ENCODE results near the gene STXBP3. TPM values are rescaled to one million over a fixed set of nuclear protein-coding genes. Genes with fewer than 3 reads are reported as not detected.
"Not testable (repeated sequence)": the region's sequence is repeated elsewhere in the genome, so short reads cannot be mapped to it uniquely, and the experiment has no call there.

The STXBP3 gene
- total RNA-seq, 1 experiment from 2014 or later, result 14.0 TPM

DNA sequence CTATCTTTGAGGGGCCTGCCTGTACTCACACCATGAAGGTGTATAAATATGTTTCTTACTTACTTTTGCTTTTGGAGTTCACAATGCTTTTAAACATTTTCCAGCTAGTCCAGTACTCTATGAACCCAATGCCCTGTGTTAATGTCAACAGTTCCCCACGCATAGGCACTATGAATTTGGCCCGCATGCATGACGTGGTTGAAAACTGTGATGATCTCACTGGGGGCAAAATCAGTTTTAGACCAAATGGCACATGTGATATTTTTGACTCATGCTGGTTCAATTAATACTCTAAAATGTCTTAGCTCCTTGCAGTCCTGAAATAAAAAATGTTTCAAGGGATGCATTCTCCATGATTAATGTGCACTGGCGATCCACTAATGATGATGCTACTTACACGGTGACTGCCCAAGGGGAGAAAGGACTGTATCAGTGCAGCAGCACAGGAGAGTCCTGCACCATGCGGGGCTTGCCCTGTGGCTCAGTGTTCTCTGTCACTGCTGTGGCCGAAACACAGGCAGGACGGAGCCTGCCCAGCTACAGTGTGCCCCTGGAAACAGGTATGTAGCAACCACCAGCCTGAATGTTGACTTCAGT is 18.0 kb upstream of the STXBP3 start:
- DNase-seq (ENCODE audit: low spot score), result no peak

DNA sequence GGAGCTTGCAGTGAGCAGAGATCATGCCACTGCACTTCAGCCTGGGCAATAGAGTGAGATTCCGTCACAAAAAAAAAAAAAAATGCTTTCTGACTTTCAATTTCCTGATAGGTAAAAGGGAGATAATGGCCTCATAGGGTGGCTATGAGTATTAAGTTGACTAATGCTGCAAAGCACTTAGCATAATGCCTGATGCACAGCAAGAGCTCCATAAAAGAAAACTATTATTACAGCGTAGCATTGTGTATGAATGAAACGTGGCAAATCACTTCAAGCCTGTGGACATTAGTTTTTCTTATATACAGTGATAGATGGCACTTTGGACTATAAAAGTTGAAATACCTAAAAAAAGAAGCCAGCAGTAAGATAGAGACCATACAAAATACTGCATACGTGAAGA is 17.0 kb upstream of the STXBP3 start:
- no peak for DNase-seq (ENCODE audit: low spot score)

DNA sequence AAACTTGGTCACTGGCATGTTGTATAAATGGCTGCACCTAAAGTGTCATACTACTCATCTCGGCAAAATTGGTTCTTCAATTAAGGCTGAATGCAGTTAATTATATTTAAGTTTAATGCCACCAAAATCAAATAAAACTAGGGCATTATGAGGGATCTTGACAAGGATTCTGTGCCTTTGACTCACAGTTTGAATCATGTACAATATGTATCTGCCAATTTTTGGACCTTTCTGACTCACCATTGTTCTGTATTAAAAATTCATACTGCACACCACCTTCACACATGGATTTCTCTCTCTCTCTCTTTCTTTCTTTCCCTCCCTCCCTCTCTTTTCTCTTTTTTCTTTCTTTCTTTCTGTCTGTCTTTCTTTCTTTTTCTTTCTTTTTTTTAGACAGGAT is 14.1 kb upstream of the STXBP3 start:
- DNase-seq (ENCODE audit: low spot score), result no peak

DNA sequence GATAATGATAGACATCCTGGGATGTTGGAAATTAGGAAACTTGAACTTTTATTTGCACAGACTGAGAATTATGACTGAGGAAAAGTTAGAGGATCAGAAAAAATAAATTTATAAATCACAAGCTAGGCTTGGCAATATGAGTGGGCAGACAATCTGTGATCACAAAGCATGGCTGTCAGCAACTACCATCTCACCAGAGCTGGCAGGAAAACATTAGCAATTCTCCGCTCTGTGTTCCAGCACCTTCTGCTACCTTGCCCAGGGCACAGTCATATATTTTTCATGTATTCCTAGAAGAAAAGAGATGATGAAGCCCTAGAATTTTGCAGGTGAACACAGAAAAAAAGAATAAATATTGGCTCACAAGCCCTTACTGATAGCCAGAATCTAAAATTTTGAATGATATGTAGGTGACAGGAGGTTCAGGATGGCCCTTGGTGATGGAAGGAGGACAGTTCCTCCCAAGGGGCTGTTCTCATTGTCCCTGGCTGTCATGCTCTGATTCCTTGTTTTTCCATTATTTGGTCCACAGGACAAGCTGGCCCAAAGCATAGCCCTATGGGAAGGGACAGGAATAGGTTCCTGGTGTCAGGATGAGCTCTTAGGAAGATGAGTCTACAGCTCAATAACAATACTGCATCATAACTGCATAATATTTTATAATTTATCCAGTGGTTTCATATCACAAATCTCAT is 12.2 kb upstream of the STXBP3 start:
- DNase-seq (ENCODE audit: low spot score), result no peak

DNA sequence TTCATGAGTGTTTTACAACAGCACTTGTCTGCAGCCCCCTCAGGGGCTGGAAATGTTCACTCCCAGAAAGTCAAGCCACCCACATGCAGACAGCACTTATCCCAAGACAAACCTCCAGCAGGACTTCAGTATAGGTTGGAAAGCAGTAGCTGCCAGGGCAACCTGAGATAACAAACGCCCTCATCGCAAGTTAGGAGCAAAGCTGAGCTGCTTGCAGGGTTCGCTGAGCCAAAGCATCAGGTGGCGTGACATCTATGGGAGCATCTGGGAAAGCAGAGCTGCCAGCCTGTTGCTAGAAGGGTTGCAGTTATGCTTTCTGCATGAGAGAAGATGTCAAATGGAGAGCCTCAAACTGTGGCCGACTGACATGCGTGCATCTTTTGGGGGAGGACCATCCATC is 4.2 kb upstream of the STXBP3 start:
- DNase-seq (ENCODE audit: low spot score), result no peak

DNA sequence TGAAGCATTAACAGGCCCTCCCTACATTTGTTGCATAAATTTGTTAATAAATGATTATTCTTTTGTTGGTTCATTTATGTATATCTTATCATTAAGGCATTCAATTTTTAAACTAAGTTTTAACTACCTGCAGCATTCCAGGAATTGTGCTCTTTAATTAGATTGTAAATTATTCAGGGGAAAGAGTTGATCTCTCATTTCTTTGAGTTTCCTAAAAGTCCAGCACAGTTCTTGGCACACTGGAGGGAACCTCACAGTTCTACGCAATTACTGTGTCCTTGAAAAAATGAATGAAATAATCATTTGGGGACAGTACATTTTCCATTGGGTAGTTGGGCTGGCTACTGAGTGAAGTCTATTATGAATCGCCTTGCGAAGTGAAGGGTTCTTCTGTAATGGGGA is 493 bp upstream of the STXBP3 start:
- DNase-seq (ENCODE audit: low spot score), result no peak

DNA sequence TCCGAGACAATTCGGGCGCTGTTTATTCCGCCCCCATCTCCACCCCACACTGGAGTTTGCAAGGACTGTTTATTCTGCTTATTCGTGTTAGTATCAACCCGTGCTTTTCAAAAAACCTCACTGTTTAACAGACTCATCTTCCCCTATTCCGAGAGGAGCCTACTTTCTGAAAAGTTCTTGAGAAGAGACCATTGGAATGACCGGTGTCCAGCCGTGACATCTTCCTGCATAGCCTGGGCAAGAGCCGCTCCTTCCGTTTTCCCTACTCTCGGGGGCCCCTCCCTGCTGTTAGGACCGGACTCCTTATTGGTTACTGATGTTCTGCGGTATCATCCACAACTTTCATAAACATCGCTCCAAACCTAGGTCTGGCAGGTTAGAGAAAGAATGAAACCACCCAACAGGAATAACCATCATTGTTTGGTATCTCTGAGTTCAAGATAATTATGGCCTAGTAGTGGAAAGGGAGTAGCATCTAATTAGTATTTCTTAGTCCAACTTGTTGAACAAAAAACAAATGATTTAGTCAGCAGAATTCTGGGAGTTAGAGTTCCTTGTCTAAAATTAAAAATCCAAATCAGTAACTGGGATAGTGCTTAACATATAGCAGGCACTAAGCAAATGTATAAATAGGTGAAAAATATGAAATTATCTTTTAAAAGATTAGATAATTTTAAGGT is 837 bp downstream of the STXBP3 start:
- DNase-seq (ENCODE audit: low spot score), result peak; percentile 82

DNA sequence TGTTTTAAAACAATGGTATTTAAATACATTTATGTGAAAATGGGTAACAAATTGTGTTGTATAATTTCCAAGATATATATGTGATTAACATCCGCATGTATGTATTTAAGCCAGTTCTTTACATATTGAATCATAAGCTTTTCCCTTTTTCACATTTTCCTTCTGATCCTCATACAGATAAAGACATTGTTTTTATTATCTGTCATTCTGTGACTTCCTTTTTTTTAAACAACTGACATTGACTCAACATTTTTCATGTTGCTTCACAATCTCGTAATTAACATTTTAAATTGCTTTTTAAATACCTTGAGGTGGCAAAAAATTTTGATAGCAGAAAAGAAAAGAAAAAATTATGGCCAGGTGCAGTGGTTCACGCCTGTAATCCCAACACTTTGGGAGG is 1.4 kb downstream of the STXBP3 start:
- DNase-seq (ENCODE audit: low spot score), result no peak

DNA sequence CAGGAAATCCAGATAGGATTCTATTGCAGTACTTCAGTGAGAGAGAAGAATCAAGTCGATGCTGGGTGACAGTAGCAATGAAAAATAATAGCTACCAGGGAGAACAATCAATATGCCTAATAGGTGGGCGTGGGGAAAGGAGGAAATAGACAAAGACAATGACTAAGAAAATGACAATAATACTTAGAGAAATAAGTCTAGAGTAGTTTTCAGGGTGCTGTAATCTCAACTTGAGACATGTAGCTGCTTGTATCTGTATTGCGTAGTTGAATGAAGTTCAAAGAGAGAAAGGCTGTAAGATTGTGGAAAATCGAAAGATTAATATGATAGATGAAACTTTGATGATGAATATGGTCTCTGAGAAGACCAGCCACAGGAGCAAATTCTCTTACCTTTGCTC is 2.6 kb downstream of the STXBP3 start:
- no peak for DNase-seq (ENCODE audit: low spot score)

DNA sequence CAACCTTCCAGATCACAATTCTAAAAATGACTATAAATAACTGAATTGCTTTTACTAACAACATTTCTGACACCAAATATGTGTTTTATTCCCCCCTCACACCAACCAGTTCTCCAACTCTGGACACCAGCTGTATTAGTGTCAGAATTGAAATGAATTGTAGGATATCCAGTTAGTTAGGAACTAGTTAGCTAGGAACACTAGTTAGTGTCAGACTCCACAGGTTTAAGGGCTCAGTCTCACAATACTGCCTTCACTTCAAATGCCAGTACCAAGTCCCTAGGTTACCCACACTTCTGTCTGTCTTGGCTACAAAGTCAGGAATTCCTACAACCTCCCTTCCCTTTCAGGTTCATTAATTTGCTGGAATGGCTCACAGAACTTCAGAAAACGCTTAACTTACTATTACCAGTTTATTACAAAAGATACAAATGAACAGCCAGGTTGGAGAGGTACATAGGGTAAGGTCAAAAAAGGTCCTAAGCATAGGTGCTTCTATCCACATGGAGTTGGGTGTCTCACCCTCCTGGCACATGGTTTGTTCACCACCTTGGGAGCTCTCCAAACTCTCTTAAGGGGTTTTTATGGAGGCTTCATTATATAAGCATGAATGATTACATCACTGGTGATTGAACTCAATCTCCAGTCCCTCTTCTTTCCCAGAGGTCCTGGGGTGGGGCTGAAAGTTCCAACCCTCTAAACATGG is 4.2 kb downstream of the STXBP3 start:
- no peak for DNase-seq (ENCODE audit: low spot score)

DNA sequence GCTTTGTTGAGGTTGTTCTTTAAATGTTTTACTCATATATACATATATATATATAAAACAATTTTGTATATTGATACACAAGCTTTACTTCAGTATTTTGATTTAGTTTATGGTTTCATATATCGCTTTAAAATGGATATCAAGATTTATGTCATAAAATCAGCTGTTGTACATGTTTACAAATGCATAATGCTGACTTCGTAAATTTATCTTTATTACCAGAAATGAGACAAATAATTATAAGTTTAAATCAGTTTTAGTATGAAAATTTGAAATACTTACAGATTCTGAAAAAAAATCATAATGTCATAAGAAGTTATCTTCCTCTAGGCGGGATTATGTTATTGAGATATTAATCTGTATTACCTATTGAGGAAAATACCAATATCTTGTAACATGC is 6.9 kb downstream of the STXBP3 start:
- no peak for DNase-seq (ENCODE audit: low spot score)

DNA sequence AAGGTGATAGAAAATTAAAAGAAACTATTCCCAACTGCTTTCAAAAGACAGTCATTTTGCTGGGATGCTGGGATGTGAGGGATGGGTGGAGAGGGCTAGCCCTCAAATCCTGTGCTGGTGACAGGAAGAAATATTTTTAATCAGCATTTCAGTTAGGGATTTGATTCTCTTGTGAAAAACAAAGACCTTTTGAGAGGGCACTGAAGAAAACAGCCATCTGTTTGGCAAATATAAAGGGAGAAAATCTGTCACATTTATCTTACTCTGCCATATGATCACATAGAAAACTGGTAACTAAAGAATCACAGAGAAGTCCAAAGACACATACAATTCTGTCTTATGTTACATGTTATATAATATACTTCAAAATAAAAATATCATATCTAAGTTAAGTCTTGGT is 12.3 kb downstream of the STXBP3 start:
- no peak for DNase-seq (ENCODE audit: low spot score)

DNA sequence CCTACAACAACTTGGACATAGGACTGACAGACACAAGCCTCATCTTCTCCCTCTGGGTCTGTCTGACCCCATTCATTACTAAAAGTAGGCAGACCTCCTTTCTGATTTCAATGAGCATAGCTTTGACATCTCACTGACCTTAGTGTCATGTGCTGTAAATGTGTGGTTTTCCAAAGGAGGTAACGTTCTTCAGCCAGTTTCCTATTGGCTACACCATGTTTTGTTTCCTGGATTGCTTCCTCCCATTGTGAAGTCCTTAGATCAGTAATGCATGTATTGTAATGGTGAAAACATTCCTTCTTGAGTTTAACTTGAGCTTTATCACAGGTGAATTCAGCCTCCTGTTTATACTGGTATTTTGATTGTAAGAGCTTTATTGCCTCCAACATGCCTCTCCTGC is 20.6 kb downstream of the STXBP3 start:
- no peak for DNase-seq (ENCODE audit: low spot score)

DNA sequence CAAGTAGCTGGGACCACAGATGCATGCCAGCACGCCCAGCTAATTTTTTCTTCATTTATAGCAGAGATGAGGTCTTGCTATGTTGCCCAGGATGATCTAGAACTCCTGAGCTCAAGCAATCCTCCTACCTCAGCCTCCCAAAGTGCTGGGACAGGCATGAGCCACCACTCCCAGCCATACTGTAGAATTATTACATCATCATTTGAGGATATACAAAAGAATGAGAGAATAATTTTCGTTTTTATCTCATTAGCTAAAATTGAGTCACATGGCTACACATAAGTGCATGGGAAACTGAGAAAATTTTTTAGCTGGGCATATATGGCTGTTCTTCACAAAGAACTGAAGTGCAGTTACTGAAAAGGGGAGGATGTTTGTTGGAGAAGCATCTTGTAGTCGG is 21.2 kb downstream of the STXBP3 start:
- DNase-seq (ENCODE audit: low spot score), result no peak

DNA sequence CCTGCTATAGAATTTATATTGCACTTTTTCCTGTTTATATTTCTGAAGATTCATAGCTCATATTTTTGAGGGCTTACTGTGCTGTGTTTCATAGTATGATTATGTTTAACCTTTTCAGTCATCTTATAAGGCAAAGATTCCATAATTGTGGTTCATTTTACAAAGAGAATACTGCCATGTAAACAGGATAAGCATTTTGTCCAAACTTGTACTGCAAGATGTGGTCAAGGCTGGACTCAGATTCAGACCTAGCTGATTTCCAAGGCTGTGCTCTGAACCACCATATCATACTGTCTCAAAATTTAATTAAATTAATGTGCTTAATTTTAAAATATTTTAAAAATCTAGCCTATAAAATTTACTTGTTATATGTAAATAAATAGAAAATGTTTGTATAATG is 31.4 kb downstream of the STXBP3 start:
- DNase-seq (ENCODE audit: low spot score), result no peak

DNA sequence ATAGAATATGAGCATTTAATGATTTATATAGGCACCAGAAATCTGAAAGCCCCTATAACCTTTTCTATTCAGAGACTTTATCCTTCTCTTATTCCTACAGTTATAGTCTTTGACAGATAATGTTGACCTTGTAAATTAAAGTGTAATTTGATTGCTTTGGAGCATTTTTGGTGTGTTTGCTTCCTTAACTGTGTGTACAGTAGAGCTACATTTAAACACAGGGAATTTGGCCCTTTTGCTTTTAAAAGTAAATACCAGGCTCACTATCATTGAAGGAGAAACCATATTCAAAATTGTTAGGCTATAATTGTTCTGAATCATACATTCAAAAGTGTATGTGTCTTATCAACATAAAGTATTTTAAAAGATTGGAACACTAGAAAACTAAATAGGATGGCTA is 33.0 kb downstream of the STXBP3 start:
- DNase-seq (ENCODE audit: low spot score), result no peak

DNA sequence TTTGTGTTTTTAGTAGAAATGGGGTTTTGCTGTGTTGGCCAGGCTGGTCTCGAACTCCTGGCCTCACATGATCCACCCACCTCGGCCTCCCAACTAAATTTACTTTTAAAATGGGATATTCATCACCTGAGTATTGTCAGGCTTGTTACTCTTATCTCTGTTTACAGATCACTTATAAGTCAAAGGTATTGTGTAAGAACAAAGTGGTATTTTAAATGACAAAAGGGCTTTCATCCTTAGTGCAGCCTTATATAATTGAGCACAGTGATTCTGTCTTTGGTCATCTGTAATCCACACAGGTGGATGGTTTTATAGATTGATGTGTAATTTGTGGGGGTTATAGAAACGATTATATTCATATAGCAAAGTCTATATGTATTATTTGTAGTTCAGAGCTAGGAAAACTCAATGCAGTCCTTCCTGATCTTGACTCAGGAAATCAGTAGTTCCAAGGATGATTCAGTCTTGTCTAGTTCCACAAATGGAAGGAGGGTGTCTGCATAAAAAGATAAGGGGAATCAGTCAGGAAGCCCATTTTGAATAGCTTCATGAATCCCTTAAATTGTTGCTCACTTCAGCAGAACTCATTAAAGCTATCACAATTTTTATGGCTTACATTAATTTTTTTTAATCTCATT is 34.6 kb downstream of the STXBP3 start:
- DNase-seq (ENCODE audit: low spot score), result no peak

DNA sequence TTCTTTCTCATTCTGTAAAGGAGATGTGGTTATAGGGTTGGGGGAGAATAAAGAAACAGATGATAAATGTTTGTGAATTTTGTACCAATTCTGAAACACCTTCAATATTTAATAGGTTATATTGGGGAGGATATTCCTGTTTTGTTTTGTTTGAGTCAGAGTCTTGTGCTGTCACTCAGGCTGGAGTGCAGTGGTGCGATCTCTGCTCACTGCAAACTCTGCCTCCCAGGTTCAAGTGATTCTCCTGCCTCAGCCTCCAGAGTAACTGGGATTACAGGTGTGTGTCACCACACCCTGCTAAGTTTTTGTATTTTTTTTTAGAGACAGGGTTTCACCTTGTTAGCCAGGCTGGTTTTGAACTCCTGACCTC is 35.1 kb downstream of the STXBP3 start:
- not testable (repeated sequence) for DNase-seq (ENCODE audit: low spot score)

DNA sequence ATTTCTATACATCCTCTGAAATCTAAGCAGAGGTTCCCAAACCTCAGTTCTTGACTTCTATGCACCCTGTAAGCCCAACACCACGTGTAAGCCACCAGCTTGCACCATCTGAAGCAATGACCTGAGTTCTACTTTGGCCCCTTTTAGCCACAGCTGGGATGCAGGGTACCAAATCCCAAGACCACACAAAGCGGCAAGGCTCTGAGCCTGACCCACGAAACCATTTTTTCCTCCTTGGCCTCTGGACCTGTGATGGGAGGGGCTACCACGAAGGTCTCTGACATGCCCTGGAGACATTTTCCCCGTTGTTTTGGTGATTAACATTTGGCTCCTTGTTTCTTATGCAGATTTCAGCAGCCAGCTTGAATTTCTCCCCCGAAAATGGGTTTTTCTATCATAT is 38.8 kb downstream of the STXBP3 start:
- DNase-seq (ENCODE audit: low spot score), result no peak

DNA sequence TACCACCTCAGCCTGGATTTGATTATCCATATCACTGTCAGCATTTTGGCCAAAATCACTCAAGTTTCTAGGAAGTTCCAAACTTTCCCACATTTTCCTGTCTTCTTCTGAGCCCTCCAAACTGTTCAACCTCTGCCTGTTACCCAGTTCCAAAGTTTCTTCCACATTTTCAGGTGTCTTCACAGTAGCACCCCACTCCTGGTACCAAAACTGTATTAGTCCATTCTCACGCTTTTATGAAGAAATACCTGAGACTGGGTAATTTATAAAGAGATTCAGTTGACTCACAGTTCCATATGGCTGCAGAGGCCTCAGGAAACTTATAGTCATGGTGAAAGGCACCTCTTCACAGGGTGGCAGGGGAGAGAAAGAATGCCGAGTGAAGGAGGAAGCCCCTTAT is 39.4 kb downstream of the STXBP3 start:
- DNase-seq (ENCODE audit: low spot score), result no peak

DNA sequence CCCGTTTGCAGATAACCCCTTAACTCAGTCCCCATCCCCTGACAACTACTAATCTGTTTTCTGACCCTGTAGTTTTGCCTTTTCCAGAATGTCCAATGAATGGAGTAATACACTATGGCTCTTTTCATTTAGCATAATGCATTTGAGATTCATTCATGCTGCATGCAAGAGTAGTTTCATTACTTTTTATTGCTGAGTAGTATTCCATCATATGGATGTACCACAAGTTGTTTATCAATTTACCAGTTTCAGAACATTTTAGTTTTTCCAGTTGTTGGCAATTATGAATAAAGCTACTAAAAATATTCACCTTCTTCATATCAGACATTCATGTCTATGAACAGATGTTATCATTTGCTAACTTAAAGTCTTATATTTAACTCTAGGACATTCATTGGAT is 45.3 kb downstream of the STXBP3 start:
- no peak for DNase-seq (ENCODE audit: low spot score)

DNA sequence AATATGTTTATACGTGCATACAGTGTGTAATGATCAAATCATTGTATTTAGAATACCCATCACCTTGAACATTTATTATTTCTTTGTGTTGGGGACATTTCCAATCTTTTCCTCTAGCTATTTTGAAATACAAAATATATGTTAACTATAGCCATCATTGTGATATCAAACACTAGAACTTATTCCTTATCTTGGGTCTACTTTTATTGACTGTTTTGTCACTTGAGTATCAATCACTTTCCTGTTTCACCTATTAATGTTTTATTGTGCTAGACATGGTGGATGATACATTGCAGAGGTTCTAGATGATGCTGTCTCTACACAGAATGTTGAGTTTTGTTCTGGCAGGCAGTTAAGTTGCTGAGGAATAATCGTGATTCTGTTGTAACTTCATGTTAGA is 45.9 kb downstream of the STXBP3 start:
- DNase-seq (ENCODE audit: low spot score), result no peak
